ENCODE measurements around the gene ZBTB7A. TPM values are rescaled to one million over a fixed set of nuclear protein-coding genes. Genes with fewer than 3 reads are reported as not detected.
A peak's percentile ranks its signal among the peaks of the same experiment; 100 is the strongest.

Gene ZBTB7A
- total RNA-seq, 2 donors from 2014 or later: 41.8 to 50.6 TPM

GRCh38 chr19:4059453-4059871 is 7.2 kb downstream of the ZBTB7A start:
- intact Hi-C loops (cut with DNase I): no loop called here
- no peak for DNase-seq (ENCODE audit: low spot score)

- intact Hi-C loops (cut with DNase I): no loop called here
Measured at GRCh38 chr19:4058693-4059452, 7.8 kb downstream of the ZBTB7A start.

GRCh38 chr19:4057931-4058692 is 8.6 kb downstream of the ZBTB7A start:
- intact Hi-C loops (cut with DNase I): no loop called here

More at GRCh38 chr19:4058693-4059452, 7.8 kb downstream of the ZBTB7A start:
- DNase-seq (ENCODE audit: low spot score): no peak

GRCh38 chr19:4055209-4055552 is 11.5 kb downstream of the ZBTB7A start:
- intact Hi-C loops (cut with DNase I): no loop called here
- DNase-seq (ENCODE audit: low spot score): no peak

More at GRCh38 chr19:4057931-4058692, 8.6 kb downstream of the ZBTB7A start:
- peak; percentile 97 for DNase-seq (ENCODE audit: low spot score)

- intact Hi-C loops (cut with DNase I): no loop called here
- DNase-seq (ENCODE audit: low spot score): no peak
Measured at GRCh38 chr19:4054441-4055208, 12.1 kb downstream of the ZBTB7A start.

DNA sequence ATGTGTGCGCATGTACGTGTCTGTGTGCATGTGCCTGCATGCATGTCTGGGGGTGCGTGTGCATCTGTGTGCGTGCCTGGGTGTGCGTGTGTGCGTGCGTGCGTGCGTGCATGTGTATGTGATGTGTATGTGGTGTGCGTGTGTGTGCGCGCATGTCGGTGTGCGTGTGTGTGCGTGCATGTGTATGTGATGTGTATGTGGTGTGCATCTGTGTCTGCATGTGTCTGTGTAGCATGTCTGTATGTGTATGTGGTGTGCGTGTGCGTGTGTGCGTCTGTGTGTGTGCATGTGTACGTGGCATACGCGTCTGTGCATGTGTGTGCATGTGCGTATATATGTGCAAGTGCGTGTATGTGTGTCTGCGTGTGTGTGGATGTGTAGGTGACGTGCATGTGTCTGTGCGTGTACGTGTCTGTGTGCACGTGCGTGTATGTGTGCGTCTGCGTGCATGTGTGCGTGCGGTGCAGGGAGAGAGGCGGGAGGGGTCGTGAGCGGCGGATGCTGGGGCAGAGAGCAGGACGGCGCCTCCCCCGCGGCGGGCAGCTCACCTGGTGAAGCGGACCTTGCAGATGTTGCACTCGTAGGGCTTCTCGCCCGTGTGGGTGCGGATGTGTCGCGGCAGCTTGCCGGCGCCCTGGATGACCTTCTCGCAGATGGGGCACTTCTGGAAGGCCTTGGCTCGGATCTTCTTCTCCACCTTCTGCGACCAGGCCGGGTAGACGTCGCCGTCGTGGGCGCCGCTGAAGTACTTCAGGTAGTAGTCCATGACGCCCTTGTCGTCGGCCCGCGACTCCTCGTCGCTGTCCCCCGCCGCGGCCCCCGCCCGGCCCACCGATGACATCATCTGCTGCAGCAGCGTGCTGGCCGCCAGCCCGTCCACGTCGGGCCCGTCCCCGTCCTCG is 13.0 kb downstream of the ZBTB7A start:
- intact Hi-C loops (cut with DNase I): no loop called here
- DNase-seq (ENCODE audit: low spot score): no peak

GRCh38 chr19:4052993-4053422 is 13.7 kb downstream of the ZBTB7A start:
- no peak for DNase-seq (ENCODE audit: low spot score)
- intact Hi-C loops (cut with DNase I): no loop called here

DNA sequence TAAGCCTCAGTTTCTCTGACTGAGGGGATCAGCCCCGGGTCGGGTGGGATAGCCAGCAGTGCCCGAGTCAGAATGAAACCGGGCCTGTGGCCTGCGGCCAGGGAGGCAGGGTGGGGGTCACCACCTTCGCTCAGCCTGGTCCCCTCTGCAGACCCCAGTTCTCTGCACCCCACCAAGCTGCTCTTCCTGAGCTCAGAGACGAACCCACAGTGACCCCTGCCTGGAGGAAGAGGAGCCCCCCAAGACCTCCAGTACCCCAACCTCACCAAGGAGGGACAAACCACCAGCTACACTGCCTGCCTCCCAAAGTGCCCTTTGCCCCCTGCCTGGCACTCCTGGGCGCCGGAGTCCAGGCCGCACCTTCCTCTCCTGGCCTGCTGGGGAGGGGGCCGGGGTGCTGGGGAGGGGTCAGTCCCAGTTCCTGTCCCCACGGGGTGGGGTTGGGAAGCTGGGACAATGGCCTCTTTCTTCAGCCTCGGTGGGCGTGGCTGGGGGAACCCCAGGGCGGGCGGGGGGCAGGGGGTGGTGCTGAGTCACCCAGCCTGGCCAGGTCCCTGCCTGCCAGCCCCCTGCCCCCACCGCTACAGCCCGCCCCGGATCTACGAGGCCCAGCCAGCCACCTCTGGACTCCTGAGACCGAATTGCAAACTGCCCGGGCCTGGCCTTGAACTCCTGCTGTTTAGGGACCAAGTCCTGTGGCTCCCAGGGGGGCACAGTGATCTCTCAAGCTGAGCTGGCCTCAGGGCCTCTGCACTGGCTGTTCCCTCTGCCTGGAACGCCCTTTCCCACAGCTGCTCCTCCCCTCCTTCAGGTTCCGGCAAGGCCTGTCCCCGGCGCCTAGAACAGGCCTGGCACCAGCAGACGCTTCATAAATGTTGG is 14.3 kb downstream of the ZBTB7A start:
- DNase-seq (ENCODE audit: low spot score): no peak
- intact Hi-C loops (cut with DNase I): no loop called here

DNA sequence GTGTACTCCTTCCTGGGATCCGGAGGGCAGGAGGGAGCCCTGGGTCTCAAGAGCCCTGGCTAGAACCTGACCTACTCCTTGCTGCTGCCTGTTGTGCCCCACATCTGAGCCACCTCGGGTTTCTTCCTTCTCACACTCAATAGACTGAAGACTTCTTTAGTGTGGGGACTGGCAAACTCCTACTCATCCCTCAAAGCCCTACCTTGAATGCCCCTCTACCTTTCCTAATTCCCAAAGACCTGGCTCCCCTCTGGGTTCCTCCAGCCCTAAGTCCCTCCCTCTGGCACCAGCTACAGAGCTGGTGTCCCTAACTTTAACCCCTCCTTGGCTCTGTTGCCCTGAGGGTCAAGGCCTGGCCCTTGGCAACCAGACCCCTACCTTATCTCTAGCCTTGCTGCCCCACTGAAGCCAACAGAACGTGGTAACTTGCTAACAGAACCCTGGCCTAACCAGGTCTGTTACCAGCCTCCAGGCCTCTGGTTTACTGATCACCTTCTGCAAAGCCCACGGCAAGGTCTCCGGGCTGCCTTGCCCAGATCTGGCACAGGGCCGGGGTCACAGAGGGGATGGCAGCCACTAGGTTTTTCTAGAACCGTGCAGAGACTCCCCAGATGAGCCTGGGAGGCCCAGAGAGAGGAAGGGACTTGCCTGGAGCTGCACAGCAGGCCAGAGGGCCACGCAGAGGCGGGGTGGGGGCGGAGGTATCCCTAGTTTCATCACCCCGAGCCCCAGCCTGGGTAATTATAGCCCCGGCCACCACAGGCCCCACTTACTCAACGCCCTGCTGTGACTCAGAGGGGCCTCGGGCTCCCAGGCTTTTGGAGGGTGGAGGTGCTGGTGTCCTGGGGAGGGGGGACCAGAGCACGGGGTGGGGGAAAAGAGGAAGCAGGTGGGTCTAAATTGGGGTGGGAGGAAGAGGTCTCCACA is 15.3 kb downstream of the ZBTB7A start:
- intact Hi-C loops (cut with DNase I): no loop called here
- DNase-seq (ENCODE audit: low spot score): no peak

GRCh38 chr19:4049432-4049831 is 17.3 kb downstream of the ZBTB7A start:
- intact Hi-C loops (cut with DNase I): no loop called here
- no peak for DNase-seq (ENCODE audit: low spot score)

- no peak for DNase-seq (ENCODE audit: low spot score)
- intact Hi-C loops (cut with DNase I): no loop called here
Measured at GRCh38 chr19:4046946-4047683, 19.6 kb downstream of the ZBTB7A start.

GRCh38 chr19:4046362-4046691 is 20.4 kb downstream of the ZBTB7A start:
- DNase-seq (ENCODE audit: low spot score): no peak
- intact Hi-C loops (cut with DNase I): no loop called here

GRCh38 chr19:4045597-4046361 is 20.9 kb downstream of the ZBTB7A start:
- no peak for DNase-seq (ENCODE audit: low spot score)
- intact Hi-C loops (cut with DNase I): no loop called here

DNA sequence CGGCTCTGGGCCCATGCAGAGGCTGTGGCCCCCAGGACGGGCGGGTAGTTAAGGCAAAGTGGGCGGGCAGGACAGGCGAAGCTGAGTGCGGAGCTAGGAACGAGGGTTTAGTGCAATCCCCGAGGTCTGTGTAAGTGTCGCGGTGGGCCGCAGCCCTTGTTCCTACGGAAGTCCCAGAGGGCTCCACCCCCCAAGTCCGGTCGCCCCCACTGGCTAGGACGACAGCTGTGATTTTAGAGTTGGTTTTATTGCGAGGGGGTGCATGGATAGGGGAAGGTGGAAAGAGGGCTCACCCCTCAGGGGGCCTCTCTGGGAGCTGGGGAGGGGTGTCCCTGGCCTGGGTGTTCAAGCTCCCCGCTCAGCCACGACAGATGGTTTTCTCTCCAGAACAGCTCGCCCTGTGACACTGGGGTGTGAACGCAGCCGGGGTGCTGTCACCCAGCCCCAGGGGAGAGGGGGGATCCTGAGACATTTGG is 21.7 kb downstream of the ZBTB7A start:
- no peak for DNase-seq (ENCODE audit: low spot score)

DNA sequence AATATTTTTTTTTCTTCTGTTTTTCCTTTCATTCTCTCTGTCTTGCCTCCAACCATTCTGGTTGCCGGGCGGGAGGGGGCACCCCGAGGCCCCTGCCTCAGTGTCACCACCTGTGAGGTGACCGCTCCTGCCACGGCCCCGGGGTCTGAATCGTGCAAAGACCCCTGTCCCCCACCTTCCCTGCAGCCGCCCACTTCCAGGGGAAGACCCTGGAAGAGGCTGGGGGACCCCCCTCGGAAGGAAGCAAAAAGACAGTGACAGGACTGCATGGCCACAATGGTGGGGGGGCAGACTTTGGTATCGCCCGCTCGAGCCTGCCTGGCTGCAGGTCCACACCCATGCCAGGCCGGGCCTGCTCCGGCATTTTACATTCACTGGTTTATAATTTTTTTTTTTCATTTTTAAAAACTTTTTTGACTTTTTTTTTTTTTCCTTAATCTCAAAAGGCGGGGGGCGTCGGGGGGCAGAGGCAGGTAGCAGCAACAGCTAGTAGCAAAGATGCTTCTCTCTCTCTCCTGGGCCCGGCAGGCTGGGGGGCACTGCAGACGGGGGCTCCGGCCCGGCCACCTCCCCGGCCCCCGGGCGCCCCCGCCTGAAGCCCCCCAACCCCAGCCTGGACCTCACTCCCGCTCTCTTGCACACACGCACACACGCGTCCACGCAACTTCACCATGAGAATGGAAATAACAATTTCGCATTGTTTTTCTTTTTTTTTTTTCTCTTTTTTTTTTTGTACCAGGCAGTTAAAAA is 22.6 kb downstream of the ZBTB7A start:
- DNase-seq (ENCODE audit: low spot score): no peak
- intact Hi-C loops (cut with DNase I): no loop called here

More for the DNA sequence above, 21.7 kb downstream of the ZBTB7A start:
- intact Hi-C loops (cut with DNase I): no loop called here

All from posterior vena cava (tissue), 2 donors.